Activated CD4-positive, alpha-beta T cell treated with anti-CD3 and anti-CD28 coated beads, Interleukin-2, amount 10 ng/mL, durations not matched to agents 7 days and 5 days (primary cell): Measurements from ENCODE around the gene FCRLB. TPM values are rescaled to one million over a fixed set of nuclear protein-coding genes. Genes with fewer than 3 reads are reported as not detected.

ENCODE experiments used
- CTCF ChIA-PET: fragments of 350-600 bp; sonication (Branson Sonifier 250); formaldehyde crosslinking; loops from one replicate; lab custom pipeline; 2021; ENCODE audit warnings: antibody characterized with exemption; lab: Charles Lee
- POLR2A ChIA-PET: fragments of 350-600 bp; sonication (Branson Sonifier 250); formaldehyde crosslinking; loops from one replicate; lab custom pipeline; 2021; ENCODE audit warnings: antibody characterized with exemption; lab: Charles Lee
- DNase-seq: peaks from one replicate; pipeline ENCODE4 v3.0.0-alpha.2; 2020
- H3K27ac Mint-ChIP-seq: one replicate; pipeline ENCODE4 v1.8.0; 2021; ENCODE audit warnings: mild to moderate bottlenecking, moderate library complexity, mixed read lengths
- H3K27me3 Mint-ChIP-seq: one replicate; pipeline ENCODE4 v1.8.0; 2021; ENCODE audit warnings: mixed read lengths
- H3K36me3 Mint-ChIP-seq: one replicate; pipeline ENCODE4 v1.8.0; 2021; ENCODE audit warnings: low read depth, mixed read lengths
- H3K4me1 Mint-ChIP-seq: one replicate; pipeline ENCODE4 v1.8.0; 2021; ENCODE audit warnings: mixed read lengths
- H3K4me3 Mint-ChIP-seq: one replicate; pipeline ENCODE4 v1.8.0; 2021; ENCODE audit warnings: mild to moderate bottlenecking, moderate library complexity, mixed read lengths
- H3K9me3 Mint-ChIP-seq: one replicate; pipeline ENCODE4 v1.8.0; 2021; ENCODE audit warnings: mixed read lengths
- total RNA-seq, 2 experiments: library from RNA; stranded (reverse); gene quantifications; one replicate each; pipeline ENCODE4 v1.2.3, GENCODE V29; 2021

The FCRLB gene
- total RNA-seq, 2 experiments from 2014 or later = 0.23 to 0.25 TPM

DNA sequence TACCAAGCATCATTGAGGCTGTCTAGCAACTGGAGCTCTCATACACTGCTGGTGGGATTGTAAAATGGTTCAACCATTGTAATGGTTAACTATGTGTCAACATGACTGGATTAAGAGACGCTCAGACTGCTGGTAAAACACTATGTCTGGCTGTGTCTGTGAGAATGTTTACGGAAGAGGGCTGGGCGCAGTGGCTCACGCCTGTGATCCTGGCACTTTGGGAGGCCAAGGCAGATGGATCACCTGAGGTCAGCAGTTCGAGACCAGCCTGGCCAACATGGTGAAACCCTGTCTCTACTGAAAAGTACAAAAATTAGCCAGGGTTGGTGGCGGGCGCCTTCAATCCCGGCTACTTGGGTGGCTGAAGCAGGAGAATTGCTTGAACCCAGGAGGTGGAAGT lies 19.1 kb upstream of the FCRLB start:
- POLR2A ChIA-PET = interaction anchor here (0.6 to 0.7 kb wide), 2 partner anchors 37 to 221 kb away, joined by 3 read pairs; no protein-coding TSS in a partner anchor
- CTCF ChIA-PET = interaction anchor here (1.1 kb wide), 1 partner anchor 35 kb away, joined by 3 read pairs; no protein-coding TSS in a partner anchor

DNA sequence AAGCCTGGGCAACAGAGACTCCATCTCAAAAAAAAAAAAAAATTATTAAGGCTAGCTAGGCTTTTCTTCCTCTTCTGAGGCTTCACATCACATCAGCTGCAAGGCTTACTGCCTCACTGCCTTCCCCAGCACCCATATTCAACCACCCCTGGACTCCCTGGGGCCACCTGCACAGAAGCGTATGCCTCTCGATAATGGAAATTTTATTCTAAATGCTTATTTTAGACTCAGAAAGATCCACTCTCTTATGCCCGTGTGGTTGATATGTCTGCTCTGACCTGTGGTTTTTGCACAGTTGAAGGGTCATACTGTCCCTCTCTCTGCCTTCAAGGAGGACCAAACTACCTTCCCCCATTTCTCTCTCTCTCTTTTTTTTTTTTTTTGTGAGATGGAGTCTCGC lies 15.8 kb upstream of the FCRLB start:
- Mint-ChIP-seq H3K27ac (no peak overlapping the region), H3K4me3 (no peak overlapping the region), H3K9me3 (no peaks in the 10 kb centered on the region), H3K27me3 (peaks cover 22% of the 10 kb centered on the region), H3K36me3 (no peaks in the 10 kb centered on the region), H3K4me1 (no peaks in the 10 kb centered on the region)
- DNase-seq = no peak
- ChIA-PET CTCF (interaction anchor here (0.6 kb wide), 1 partner anchor 10 kb away, joined by 3 read pairs; no protein-coding TSS in a partner anchor), POLR2A (no interaction called here)

More for the DNA sequence above, 19.1 kb upstream of the FCRLB start:
- Mint-ChIP-seq H3K9me3 (no peaks in the 10 kb centered on the region), H3K27me3 (peaks cover 30% of the 10 kb centered on the region), H3K27ac (no peak overlapping the region), H3K4me1 (no peaks in the 10 kb centered on the region), H3K36me3 (no peaks in the 10 kb centered on the region), H3K4me3 (no peak overlapping the region)
- no peak for DNase-seq

DNA sequence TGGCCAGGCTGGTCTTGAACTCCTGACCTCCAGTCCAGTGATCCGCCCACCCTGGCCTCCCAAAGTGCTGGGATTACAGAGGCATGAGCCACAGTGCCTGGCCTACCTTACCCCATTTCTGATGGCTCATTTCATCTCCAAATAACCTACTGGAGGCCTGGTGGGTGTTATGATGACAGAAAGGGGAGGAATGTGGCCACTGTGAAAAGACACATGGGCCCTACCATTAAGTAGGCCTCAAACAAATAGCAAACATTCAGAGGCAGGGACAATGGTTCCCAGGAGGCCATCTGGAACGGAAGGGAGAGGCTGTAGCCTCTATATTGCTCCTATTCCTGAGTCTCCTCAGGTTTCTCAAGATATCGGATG lies 15.2 kb upstream of the FCRLB start:
- Mint-ChIP-seq H3K9me3 (no peaks in the 10 kb centered on the region), H3K4me1 (no peaks in the 10 kb centered on the region), H3K4me3 (no peak overlapping the region), H3K27ac (no peak overlapping the region), H3K27me3 (peaks cover 22% of the 10 kb centered on the region), H3K36me3 (no peaks in the 10 kb centered on the region)
- CTCF ChIA-PET = interaction anchor here (1.0 kb wide), 1 partner anchor 10 kb away, joined by 3 read pairs; no protein-coding TSS in a partner anchor
- no peak for DNase-seq
- POLR2A ChIA-PET = no interaction called here

DNA sequence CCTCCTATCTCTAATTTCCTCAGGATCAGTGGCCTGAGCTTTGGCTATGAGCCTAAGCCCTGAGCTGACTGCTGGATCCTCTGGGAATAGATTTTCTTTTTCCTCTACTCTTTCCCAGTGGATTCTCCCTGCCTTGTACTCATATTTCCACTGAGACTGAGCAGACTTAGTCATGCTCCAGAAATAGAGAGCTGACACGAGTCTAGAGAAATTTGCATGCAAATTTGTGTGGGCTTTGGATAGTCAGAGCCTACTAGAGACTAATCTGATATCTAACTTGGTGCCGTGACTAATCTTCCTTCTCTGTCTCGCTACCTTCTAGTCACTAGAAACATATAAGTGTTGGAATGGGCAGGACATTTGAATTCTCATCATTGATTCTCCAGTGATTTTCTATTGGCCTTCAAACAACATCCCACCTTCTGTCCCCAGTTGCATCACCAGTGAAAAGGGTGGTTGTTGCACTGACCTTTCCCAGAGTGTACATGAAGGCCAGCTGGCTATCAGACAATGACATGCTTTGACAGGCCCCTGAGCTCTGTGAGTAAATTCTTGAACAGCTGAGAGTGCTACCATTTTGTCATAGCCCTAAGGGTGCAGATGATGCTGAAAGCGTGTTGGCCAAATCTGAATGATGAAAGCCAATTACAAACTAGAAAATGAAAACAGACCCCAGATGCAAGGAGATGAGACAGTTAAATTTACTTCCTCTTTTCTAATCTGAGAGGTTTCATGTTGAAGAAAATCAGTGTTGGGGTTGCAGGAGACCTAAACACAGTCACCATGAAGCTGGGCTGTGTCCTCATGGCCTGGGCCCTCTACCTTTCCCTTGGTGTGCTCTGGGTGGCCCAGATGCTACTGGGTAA lies 14.6 kb upstream of the FCRLB start, which contains the start of gene FCRLA:
TSS of gene FCRLA (plus strand) at position 748 of the 866 bp plus-strand sequence. CDS start at position 784, 36 bp downstream.
- H3K27me3 Mint-ChIP-seq = peaks cover 22% of the 10 kb centered on the region
- no peaks in the 10 kb centered on the region for H3K36me3 Mint-ChIP-seq
- H3K9me3 Mint-ChIP-seq = no peaks in the 10 kb centered on the region
- POLR2A ChIA-PET = no interaction called here
- H3K27ac Mint-ChIP-seq = no peak within 1 kb of the TSS
- CTCF ChIA-PET = interaction anchor here (1.0 to 2.5 kb wide), 2 partner anchors 9 to 29 kb away, joined by 3 to 8 read pairs; no protein-coding TSS in a partner anchor
- no peak within 1 kb of the TSS for H3K4me3 Mint-ChIP-seq
- DNase-seq = no peak
- H3K4me1 Mint-ChIP-seq = no peaks in the 10 kb centered on the region

DNA sequence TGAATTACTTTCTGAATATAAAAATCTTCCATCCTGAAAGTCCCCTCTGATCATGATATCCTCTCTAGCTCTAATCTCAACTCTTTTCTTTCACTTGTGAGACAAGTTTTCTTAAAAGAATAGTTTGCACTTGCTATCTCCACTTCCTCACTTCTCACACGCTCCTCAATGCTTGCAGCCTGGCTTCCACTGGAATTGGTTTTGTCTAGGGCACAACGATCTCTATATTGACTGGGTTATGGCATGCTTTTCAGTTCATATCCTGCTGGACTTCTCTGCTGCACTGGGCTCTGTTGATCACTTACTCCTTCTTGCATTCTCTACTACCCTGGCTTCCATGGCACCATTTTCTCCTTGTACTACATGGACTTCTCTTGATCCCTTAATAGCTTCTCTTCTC lies 13.8 kb upstream of the FCRLB start:
- Mint-ChIP-seq H3K9me3 (no peaks in the 10 kb centered on the region), H3K27me3 (peaks cover 22% of the 10 kb centered on the region), H3K4me3 (no peak overlapping the region), H3K4me1 (no peaks in the 10 kb centered on the region), H3K36me3 (no peaks in the 10 kb centered on the region), H3K27ac (no peak overlapping the region)
- ChIA-PET CTCF (interaction anchor here (2.5 kb wide), 1 partner anchor 28 kb away, joined by 8 read pairs; no protein-coding TSS in a partner anchor), POLR2A (no interaction called here)
- DNase-seq = no peak

DNA sequence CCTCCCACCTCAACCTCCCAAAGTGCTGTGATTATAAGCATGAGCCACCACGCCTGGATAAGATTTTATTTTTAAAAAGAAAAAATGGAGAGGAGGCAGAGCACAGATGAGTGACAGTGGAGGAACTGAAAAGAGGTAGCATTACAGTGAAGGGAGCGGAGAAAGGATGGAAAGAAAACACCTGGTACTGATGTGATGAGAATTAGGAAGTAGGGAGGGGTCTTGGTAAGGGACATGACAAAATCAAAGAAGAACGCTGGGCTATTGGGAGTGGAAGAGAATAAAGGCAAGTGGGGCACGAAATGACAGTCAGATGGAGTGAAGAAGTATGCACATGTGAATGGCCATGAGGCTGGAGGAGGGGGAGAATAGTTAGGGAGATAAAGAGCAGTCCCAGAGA lies 12.0 kb upstream of the FCRLB start:
- CTCF ChIA-PET = interaction anchor here (1.2 kb wide), 1 partner anchor 17 kb away, joined by 3 read pairs; no protein-coding TSS in a partner anchor
- Mint-ChIP-seq H3K4me3 (no peak overlapping the region), H3K9me3 (no peaks in the 10 kb centered on the region), H3K27me3 (peaks cover 17% of the 10 kb centered on the region), H3K27ac (no peak overlapping the region), H3K36me3 (no peaks in the 10 kb centered on the region), H3K4me1 (no peaks in the 10 kb centered on the region)
- POLR2A ChIA-PET = no interaction called here
- no peak for DNase-seq

DNA sequence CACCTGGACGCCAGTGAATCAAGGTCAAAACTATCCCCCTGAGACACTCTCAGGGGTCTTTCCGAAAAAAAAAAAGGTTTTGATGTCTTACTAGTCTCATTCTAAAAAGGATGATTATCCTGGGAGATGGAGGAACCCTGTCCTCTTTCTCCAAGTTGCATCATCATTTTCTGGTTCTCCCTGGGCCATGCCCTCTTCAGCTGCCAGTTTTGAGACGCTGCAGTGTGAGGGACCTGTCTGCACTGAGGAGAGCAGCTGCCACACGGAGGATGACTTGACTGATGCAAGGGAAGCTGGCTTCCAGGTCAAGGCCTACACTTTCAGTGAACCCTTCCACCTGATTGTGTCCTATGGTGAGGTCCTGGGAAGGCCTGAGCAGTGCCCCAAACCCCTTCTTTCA lies 10.8 kb upstream of the FCRLB start:
- ChIA-PET POLR2A (no interaction called here), CTCF (interaction anchor here (1.8 kb wide), 1 partner anchor 18 kb away, joined by 8 read pairs; no protein-coding TSS in a partner anchor)
- Mint-ChIP-seq H3K27me3 (peaks cover 26% of the 10 kb centered on the region), H3K36me3 (no peaks in the 10 kb centered on the region), H3K4me3 (no peak overlapping the region), H3K4me1 (no peaks in the 10 kb centered on the region), H3K9me3 (no peaks in the 10 kb centered on the region), H3K27ac (no peak overlapping the region)
- DNase-seq = no peak

DNA sequence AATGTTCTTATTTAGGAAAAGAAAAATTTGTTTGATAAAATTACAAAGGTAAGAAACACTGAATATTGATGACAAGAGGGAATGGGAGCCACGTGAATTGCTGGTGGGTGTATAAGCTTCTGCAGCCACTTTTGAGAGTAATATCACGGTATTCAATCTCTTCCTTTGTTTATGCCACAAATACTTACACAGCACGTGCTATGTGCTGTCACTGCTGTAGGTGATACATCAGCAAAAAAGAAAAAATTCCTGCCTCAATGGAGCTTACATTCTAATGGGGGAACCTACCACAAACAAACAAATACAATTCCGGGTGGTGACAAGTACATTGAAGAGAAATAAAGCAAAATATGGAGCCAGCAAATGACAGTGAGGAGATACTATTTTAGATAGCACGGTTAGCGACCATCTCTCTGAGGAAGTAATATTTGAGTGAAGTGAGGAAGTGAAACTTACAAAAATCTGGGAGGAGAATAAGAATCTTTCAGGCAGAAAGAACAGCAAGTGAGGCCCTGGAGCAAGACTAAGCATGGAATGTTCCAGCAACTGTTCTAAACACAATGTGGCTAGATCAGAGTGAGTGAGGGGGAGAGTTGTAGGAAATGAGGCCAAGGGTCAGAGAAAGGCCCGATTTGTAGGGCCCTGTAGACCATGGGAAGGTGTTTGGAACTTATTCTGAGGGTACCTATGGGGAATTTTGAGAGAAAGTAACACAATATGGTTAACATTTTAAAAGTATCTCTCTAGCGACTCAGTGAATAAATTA lies 2.6 kb upstream of the FCRLB start:
- POLR2A ChIA-PET = no interaction called here
- Mint-ChIP-seq H3K4me3 (no peak overlapping the region), H3K36me3 (no peaks in the 10 kb centered on the region), H3K27ac (no peak overlapping the region), H3K9me3 (no peaks in the 10 kb centered on the region), H3K27me3 (peaks cover 66% of the 10 kb centered on the region), H3K4me1 (peaks cover 12% of the 10 kb centered on the region)
- CTCF ChIA-PET = interaction anchor here (1.0 kb wide), 1 partner anchor 18 kb away, joined by 3 read pairs; no protein-coding TSS in a partner anchor
- DNase-seq = no peak

DNA sequence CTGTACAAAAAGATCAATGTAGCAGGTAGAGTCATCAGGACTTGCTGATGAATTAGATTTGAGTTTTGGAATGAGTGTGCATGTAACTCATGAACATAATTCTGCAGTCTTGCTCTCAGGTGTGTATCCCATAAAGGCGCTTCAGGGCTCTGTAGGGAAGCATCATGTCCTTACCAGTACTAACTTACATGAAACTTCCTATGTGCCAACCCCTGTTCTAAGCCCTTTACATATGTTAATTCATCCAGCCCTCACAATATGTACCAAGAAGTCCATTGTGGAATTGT lies 2.1 kb upstream of the FCRLB start:
- no peak overlapping the region for H3K27ac Mint-ChIP-seq
- no peaks in the 10 kb centered on the region for H3K36me3 Mint-ChIP-seq
- H3K4me3 Mint-ChIP-seq = no peak overlapping the region
- H3K4me1 Mint-ChIP-seq = peaks cover 12% of the 10 kb centered on the region
- ChIA-PET CTCF (no interaction called here), POLR2A (no interaction called here)
- no peaks in the 10 kb centered on the region for H3K9me3 Mint-ChIP-seq
- DNase-seq = no peak
- peaks cover 70% of the 10 kb centered on the region for H3K27me3 Mint-ChIP-seq

DNA sequence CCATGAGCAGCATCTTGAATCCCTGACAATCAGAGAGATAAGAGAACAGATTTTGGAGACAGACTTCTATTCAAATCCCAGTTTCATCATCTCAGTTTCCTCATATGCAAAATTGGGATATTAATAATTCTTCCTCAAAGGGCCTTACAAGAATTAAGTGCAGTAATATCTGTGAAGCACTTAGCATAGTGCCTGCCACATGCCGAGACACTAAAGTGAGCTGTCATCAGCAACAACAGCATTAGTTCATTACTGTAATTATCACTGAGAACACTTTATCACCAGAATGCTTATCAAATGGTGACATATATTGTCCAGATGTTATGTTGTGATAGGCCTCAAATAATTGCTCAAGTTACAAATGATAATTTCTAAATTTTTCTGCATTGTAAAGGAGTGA lies 922 bp upstream of the FCRLB start:
- H3K4me1 Mint-ChIP-seq = peaks cover 13% of the 10 kb centered on the region
- H3K9me3 Mint-ChIP-seq = no peaks in the 10 kb centered on the region
- ChIA-PET CTCF (no interaction called here), POLR2A (no interaction called here)
- no peak overlapping the region for H3K4me3 Mint-ChIP-seq
- H3K36me3 Mint-ChIP-seq = no peaks in the 10 kb centered on the region
- peaks cover 73% of the 10 kb centered on the region for H3K27me3 Mint-ChIP-seq
- DNase-seq = no peak
- no peak overlapping the region for H3K27ac Mint-ChIP-seq

DNA sequence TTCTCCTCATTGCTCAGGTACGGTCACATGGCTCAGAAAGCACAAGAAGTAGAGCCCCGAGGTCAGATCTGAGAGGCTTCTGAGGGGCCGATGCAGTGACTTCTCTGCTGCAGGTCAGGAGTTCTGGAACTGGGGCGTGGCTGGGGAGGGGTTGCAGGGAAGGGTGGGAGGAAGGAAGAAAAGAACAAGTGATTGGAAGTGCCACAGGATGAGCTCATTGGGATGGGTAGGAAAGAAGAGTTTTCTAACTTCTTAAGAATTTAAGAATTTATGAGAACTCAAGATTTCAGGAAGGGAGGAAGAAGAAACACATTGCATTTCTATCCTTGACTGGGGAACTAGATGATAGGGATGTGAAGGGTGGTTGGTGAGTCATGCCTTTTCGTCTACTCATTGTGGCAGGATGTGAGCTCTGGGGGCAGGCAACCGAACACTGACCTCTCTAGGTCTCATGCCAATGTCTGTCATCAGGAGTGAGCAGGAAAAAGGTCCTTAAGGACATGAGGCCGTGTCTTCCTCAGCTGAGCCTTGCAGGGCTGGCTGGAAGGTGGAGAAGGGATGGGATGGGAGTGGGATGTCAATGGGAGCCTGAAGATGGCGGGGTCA lies 497 bp downstream of the FCRLB start:
- H3K27me3 Mint-ChIP-seq = peaks cover 73% of the 10 kb centered on the region
- CTCF ChIA-PET = interaction anchor here (1.1 to 1.3 kb wide), 2 partner anchors 41 to 153 kb away, joined by 3 to 5 read pairs; no protein-coding TSS in a partner anchor
- H3K36me3 Mint-ChIP-seq = no peaks in the 10 kb centered on the region

DNA sequence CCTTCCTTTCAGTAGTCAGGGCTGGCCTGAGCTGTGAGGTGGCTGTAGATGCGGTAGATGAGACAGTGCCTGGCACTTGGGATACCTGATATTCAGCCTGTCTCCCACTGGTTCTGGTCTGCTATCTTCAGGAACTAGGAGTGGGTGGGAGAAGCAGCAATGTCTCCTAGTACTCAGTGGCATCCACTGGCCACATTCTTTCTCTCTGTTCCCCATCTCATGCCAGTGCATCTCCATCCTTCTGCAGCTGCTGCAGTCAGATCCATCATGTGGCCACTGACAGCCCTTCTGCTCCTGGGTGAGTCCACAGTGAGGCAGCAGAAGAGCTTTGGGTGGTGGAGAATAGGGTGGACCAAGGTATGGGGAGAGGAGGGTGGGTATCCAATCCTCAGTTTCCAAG lies 1.1 kb downstream of the FCRLB start:
- H3K4me1 Mint-ChIP-seq = peaks cover 23% of the 10 kb centered on the region
- peaks cover 68% of the 10 kb centered on the region for H3K27me3 Mint-ChIP-seq
- DNase-seq = no peak
- H3K36me3 Mint-ChIP-seq = no peaks in the 10 kb centered on the region
- ChIA-PET POLR2A (no interaction called here), CTCF (interaction anchor here (1.1 to 1.3 kb wide), 2 partner anchors 40 to 152 kb away, joined by 3 to 5 read pairs; no protein-coding TSS in a partner anchor)
- no peak overlapping the region for H3K27ac Mint-ChIP-seq
- H3K4me3 Mint-ChIP-seq = no peak overlapping the region
- no peaks in the 10 kb centered on the region for H3K9me3 Mint-ChIP-seq

More for the DNA sequence above, 497 bp downstream of the FCRLB start:
- Mint-ChIP-seq H3K4me1 (peaks cover 22% of the 10 kb centered on the region), H3K27ac (no peak overlapping the region), H3K4me3 (no peak overlapping the region), H3K9me3 (no peaks in the 10 kb centered on the region)
- DNase-seq = no peak
- POLR2A ChIA-PET = no interaction called here
